Activated T-cell treated with anti-CD3 and anti-CD28 coated beads, Interleukin-2, amount 50 U/mL, for 72 hours (primary cell): ENCODE measurements around the gene LPP. TPM values are rescaled to one million over a fixed set of nuclear protein-coding genes. Genes with fewer than 3 reads are reported as not detected.

ENCODE experiments used
- ATAC-seq, 2 donors: fragments of 150-1000 bp; cut with Tn5 transposase; replicated peaks in 1 of 2; 2 replicates each; pipeline ENCODE4 v1.10.0; 2021; ENCODE audit warnings: moderate library complexity in 2 of 2, mild to moderate bottlenecking in 1 of 2
- DNase-seq, 2 donors: peaks; one replicate each; pipeline ENCODE4 v3.0.0; 2021 to 2022; ENCODE audit warnings: mixed read lengths in 1 of 2
- H3K27ac Mint-ChIP-seq: one replicate; pipeline ENCODE4 v1.8.0; 2022; ENCODE audit warnings: mild to moderate bottlenecking, moderate library complexity, mixed read lengths
- H3K27me3 Mint-ChIP-seq: one replicate; pipeline ENCODE4 v1.8.0; 2022; ENCODE audit warnings: low read depth, mixed read lengths
- H3K36me3 Mint-ChIP-seq, 2 donors: one replicate each; pipeline ENCODE4 v1.8.0; 2022; ENCODE audit warnings: mixed read lengths in 2 of 2, mild to moderate bottlenecking in 1 of 2; ENCODE audit not compliant: insufficient read depth in 2 of 2
- H3K4me1 Mint-ChIP-seq: one replicate; pipeline ENCODE4 v1.8.0; 2022; ENCODE audit warnings: low read depth, mixed read lengths
- H3K4me3 Mint-ChIP-seq, 2 donors: one replicate each; pipeline ENCODE4 v1.8.0; 2022; ENCODE audit warnings: mild to moderate bottlenecking in 2 of 2, mixed read lengths in 2 of 2, moderate library complexity in 2 of 2
- H3K9me3 Mint-ChIP-seq, 2 donors: one replicate each; pipeline ENCODE4 v1.8.0; 2022; ENCODE audit warnings: mixed read lengths in 2 of 2
- total RNA-seq, 2 donors: library from RNA; stranded (reverse); gene quantifications; one replicate each; pipeline ENCODE4 v1.2.3, GENCODE V29; 2022

Gene LPP
- total RNA-seq, 2 donors from 2014 or later = 50.4 to 67.7 TPM

DNA sequence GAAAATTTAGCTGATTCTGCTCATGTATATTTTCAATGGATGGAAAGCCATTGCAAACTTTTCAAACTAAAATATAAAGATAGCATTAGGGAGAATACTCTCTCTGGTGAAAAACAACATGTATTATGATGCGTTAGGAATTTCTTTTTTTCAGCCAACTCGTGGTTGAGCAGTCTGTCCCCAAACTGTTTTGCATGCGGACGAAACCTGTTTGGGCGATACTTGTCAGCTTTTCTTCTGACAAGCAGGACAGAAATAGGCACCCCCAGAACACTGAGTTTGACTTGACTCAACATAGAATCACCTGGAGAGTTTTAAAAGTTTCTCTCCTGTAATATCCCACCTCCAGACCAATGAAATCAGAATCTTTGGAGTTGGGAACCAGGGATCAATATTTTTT lies 600.3 kb downstream of the LPP start:
- no peak overlapping the region for H3K27ac Mint-ChIP-seq
- ATAC-seq (no peak), DNase-seq (no peak)
- H3K36me3 Mint-ChIP-seq = no peaks in the 10 kb centered on the region
- peaks cover 26% of the 10 kb centered on the region for H3K4me1 Mint-ChIP-seq
- H3K9me3 Mint-ChIP-seq = no peaks in the 10 kb centered on the region
- no peak overlapping the region for H3K4me3 Mint-ChIP-seq
- H3K27me3 Mint-ChIP-seq = peaks cover 27% of the 10 kb centered on the region

- H3K27me3 Mint-ChIP-seq = peaks cover 21% of the 10 kb centered on the region
- H3K4me1 Mint-ChIP-seq = peaks cover 16% of the 10 kb centered on the region
- no peak for DNase-seq
- no peak overlapping the region for H3K4me3 Mint-ChIP-seq
- no peaks in the 10 kb centered on the region for H3K36me3 Mint-ChIP-seq
- ATAC-seq = no peak
- no peaks in the 10 kb centered on the region for H3K9me3 Mint-ChIP-seq
- no peak overlapping the region for H3K27ac Mint-ChIP-seq
These were observed 602.3 kb downstream of the LPP start for GRCh38 chr3:188756241-188756640.

GRCh38 chr3:188759336-188760005 lies 605.5 kb downstream of the LPP start:
- H3K27ac Mint-ChIP-seq = no peak overlapping the region
- H3K4me1 Mint-ChIP-seq = no peaks in the 10 kb centered on the region
- H3K9me3 Mint-ChIP-seq = no peaks in the 10 kb centered on the region
- no peak for DNase-seq
- peaks cover 11% of the 10 kb centered on the region for H3K27me3 Mint-ChIP-seq
- H3K4me3 Mint-ChIP-seq = no peak overlapping the region
- H3K36me3 Mint-ChIP-seq = no peaks in the 10 kb centered on the region
- ATAC-seq = no peak

- H3K4me3 Mint-ChIP-seq = no peak overlapping the region
- peaks cover 11% of the 10 kb centered on the region for H3K27me3 Mint-ChIP-seq
- H3K27ac Mint-ChIP-seq = no peak overlapping the region
- no peak for ATAC-seq
- H3K9me3 Mint-ChIP-seq = no peaks in the 10 kb centered on the region
- DNase-seq = no peak
- H3K4me1 Mint-ChIP-seq = no peaks in the 10 kb centered on the region
- no peaks in the 10 kb centered on the region for H3K36me3 Mint-ChIP-seq
These were observed 606.5 kb downstream of the LPP start for GRCh38 chr3:188760408-188760807.

- Mint-ChIP-seq H3K9me3 (no peaks in the 10 kb centered on the region), H3K36me3 (no peaks in the 10 kb centered on the region), H3K4me3 (no peak overlapping the region), H3K4me1 (no peaks in the 10 kb centered on the region), H3K27me3 (peaks cover 9% of the 10 kb centered on the region), H3K27ac (no peak overlapping the region)
- DNase-seq (no peak), ATAC-seq (no peak)
These were observed 607.5 kb downstream of the LPP start for GRCh38 chr3:188761439-188761838.

GRCh38 chr3:188761964-188762363 lies 608.0 kb downstream of the LPP start:
- Mint-ChIP-seq H3K9me3 (no peaks in the 10 kb centered on the region), H3K27me3 (peaks cover 4% of the 10 kb centered on the region), H3K36me3 (no peaks in the 10 kb centered on the region), H3K27ac (no peak overlapping the region), H3K4me1 (no peaks in the 10 kb centered on the region), H3K4me3 (no peak overlapping the region)
- ATAC-seq (no peak), DNase-seq (no peak)

DNA sequence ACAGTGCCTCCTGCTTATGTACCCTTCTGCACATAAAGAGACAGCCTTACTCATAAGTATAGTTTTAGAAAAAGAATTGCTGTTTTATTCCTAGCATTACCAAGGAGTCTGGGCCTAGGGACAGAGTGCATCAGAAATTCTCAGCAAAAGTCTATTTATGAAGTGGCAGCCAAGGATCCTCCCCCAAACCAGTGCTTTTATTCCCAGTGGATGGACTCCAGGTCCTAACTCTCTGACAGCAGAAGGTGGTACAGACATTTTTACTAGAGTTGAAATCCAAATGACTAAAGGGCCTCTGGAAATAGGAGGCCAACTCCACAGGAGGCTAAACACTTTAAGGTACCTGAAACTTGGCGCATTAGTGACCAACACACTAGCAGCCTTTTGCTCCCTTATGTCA lies 610.7 kb downstream of the LPP start:
- H3K4me3 Mint-ChIP-seq = no peak overlapping the region
- no peaks in the 10 kb centered on the region for H3K27me3 Mint-ChIP-seq
- no peak overlapping the region for H3K27ac Mint-ChIP-seq
- H3K4me1 Mint-ChIP-seq = no peaks in the 10 kb centered on the region
- H3K9me3 Mint-ChIP-seq = no peaks in the 10 kb centered on the region
- no peaks in the 10 kb centered on the region for H3K36me3 Mint-ChIP-seq
- ATAC-seq (no peak), DNase-seq (no peak)

DNA sequence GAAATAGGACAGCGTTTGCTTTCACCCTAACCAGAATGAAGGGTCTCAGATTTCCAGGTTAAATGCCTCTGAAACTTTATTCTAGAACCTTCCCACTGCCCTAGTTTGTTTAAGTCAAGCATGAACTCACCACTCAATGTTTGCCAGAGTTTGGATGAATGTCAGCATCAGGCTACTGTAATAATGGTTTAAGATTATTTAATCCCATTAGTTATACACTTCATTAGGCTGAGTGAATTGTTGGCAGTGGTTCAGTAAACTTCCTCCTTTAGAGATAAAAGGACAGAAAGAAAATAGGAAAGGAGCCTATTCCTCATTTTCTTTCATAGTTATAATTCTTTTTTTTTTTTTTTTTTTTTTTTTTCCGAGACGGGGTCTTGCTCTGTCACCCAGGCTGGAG lies 615.9 kb downstream of the LPP start:
- Mint-ChIP-seq H3K4me1 (no peaks in the 10 kb centered on the region), H3K36me3 (no peaks in the 10 kb centered on the region), H3K4me3 (no peak overlapping the region), H3K27me3 (no peaks in the 10 kb centered on the region), H3K27ac (no peak overlapping the region), H3K9me3 (no peaks in the 10 kb centered on the region)
- no peak for DNase-seq
- ATAC-seq = no peak

- ATAC-seq (no peak), DNase-seq (no peak)
- Mint-ChIP-seq H3K4me1 (no peaks in the 10 kb centered on the region), H3K27me3 (no peaks in the 10 kb centered on the region), H3K9me3 (no peaks in the 10 kb centered on the region), H3K27ac (no peak overlapping the region), H3K4me3 (no peak overlapping the region), H3K36me3 (no peaks in the 10 kb centered on the region)
These were observed 618.9 kb downstream of the LPP start for GRCh38 chr3:188772886-188773285.

GRCh38 chr3:188775412-188775811 lies 621.5 kb downstream of the LPP start:
- H3K4me1 Mint-ChIP-seq = no peaks in the 10 kb centered on the region
- H3K9me3 Mint-ChIP-seq = no peaks in the 10 kb centered on the region
- ATAC-seq (no peak), DNase-seq (no peak)
- H3K4me3 Mint-ChIP-seq = no peak overlapping the region
- H3K27ac Mint-ChIP-seq = no peak overlapping the region
- H3K27me3 Mint-ChIP-seq = no peaks in the 10 kb centered on the region
- no peaks in the 10 kb centered on the region for H3K36me3 Mint-ChIP-seq

GRCh38 chr3:188776447-188776846 lies 622.5 kb downstream of the LPP start:
- Mint-ChIP-seq H3K27ac (no peak overlapping the region), H3K4me1 (no peaks in the 10 kb centered on the region), H3K27me3 (no peaks in the 10 kb centered on the region), H3K36me3 (peaks cover 0 to 4% of the 10 kb centered on the region in 2 donors), H3K4me3 (no peak overlapping the region), H3K9me3 (peaks cover 0 to 3% of the 10 kb centered on the region in 2 donors)
- ATAC-seq (no peak), DNase-seq (no peak)

- Mint-ChIP-seq H3K36me3 (peaks cover 0 to 4% of the 10 kb centered on the region in 2 donors), H3K27me3 (no peaks in the 10 kb centered on the region), H3K9me3 (peaks cover 0 to 3% of the 10 kb centered on the region in 2 donors), H3K4me1 (peaks cover 10% of the 10 kb centered on the region), H3K27ac (no peak overlapping the region), H3K4me3 (no peak overlapping the region)
- no peak for DNase-seq
- no peak for ATAC-seq
These were observed 624.3 kb downstream of the LPP start for GRCh38 chr3:188778091-188778852.

DNA sequence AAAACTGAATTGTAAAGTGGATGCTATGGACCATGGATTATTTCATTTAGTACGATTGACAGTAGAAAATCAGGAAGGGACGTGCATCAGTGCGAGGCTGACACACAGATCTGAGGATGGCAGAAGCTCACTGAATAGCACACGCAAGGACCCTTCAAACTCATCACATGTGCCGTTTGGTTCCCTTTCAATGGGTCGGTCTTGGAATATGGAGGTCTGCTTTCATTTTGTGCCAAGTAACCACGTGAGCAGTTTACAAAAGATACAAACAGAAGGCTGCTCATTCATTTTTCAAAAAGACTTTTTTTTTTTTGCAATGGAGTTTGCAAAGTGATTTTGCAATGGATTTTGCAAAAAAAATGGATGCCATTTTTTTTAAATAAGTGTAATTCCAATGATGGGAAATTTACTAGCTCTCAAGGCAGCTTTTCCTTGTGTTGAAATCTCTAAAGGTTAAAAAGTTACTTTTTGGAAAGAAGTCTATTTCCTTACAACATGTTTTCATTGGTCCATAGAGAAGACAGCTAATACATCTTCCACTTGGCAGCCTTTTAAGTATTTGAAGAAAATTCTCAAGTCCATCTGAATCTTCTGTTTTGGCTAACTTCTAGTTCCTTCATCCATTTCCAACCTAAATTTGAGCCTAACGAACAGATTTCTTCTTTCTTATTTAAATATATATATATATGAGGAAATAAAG lies 625.5 kb downstream of the LPP start:
- no peaks in the 10 kb centered on the region for H3K27me3 Mint-ChIP-seq
- H3K27ac Mint-ChIP-seq = no peak overlapping the region
- peaks cover 0 to 4% of the 10 kb centered on the region in 2 donors for H3K36me3 Mint-ChIP-seq
- peaks cover 10% of the 10 kb centered on the region for H3K4me1 Mint-ChIP-seq
- peaks cover 0 to 3% of the 10 kb centered on the region in 2 donors for H3K9me3 Mint-ChIP-seq
- ATAC-seq (no peak), DNase-seq (no peak)
- H3K4me3 Mint-ChIP-seq = no peak overlapping the region
